WERI-Rb-1 (cell line): ENCODE measurements around the gene PHTF2.

Experiments
- DNase-seq: peaks from one replicate; pipeline ENCODE4 v3.0.0-alpha.2; 2020
- H3K27ac ChIP-seq: fragments of 250-450 bp; sonication (Bioruptor Pico); 2 replicates; pipeline ENCODE4 v1.5.1; 2020; ENCODE audit warnings: mild to moderate bottlenecking, moderate library complexity
- H3K27me3 ChIP-seq: fragments of 250-450 bp; sonication (Bioruptor Pico); 2 replicates; pipeline ENCODE4 v1.5.1; 2021; ENCODE audit warnings: mild to moderate bottlenecking, low read depth, moderate library complexity; ENCODE audit not compliant: insufficient read depth, severe bottlenecking
- H3K36me3 ChIP-seq: fragments of 250-450 bp; sonication (Bioruptor Pico); 2 replicates; pipeline ENCODE4 v1.5.1; 2020; ENCODE audit warnings: mild to moderate bottlenecking, moderate library complexity
- H3K4me3 ChIP-seq: 2 replicates; pipeline ENCODE4 v1.5.1; 2011; ENCODE audit warnings: low read depth, mild to moderate bottlenecking, control low read depth, low read length
- H3K9me3 ChIP-seq: fragments of 250-450 bp; sonication (Bioruptor Pico); 2 replicates; pipeline ENCODE4 v1.5.1; 2021; ENCODE audit warnings: mild to moderate bottlenecking, moderate library complexity; ENCODE audit not compliant: severe bottlenecking
- CTCF ChIP-seq: IDR thresholded peaks from 2 replicates; pipeline ENCODE4 v1.5.1; 2011; ENCODE audit warnings: low read depth, mild to moderate bottlenecking, control low read depth, inconsistent platforms, low read length

PHTF2 gene

GRCh38 chr7:77760809-77761453 is 37.6 kb upstream of the PHTF2 start:
- no peak overlapping the region for H3K27ac ChIP-seq
- H3K36me3 ChIP-seq = peaks cover 7% of the 10 kb centered on the region; the same call in 1 of the 2 replicates
- no peaks in the 10 kb centered on the region for H3K9me3 ChIP-seq
- TF ChIP-seq CTCF = no peak
- no peaks in the 10 kb centered on the region for H3K27me3 ChIP-seq
- H3K4me3 ChIP-seq = no peak overlapping the region
- no peak for DNase-seq

- H3K27ac ChIP-seq = no peak overlapping the region
- DNase-seq = no peak
- H3K27me3 ChIP-seq = no peaks in the 10 kb centered on the region
- H3K4me3 ChIP-seq = no peak overlapping the region
- TF ChIP-seq CTCF = no peak
- peaks cover 27% of the 10 kb centered on the region for H3K36me3 ChIP-seq
- no peaks in the 10 kb centered on the region for H3K9me3 ChIP-seq
Observed at GRCh38 chr7:77765481-77765880, 33.1 kb upstream of the PHTF2 start.

GRCh38 chr7:77765906-77766800 is 32.4 kb upstream of the PHTF2 start:
- H3K36me3 ChIP-seq = peaks cover 33% of the 10 kb centered on the region
- no peak for TF ChIP-seq CTCF
- no peak overlapping the region for H3K4me3 ChIP-seq
- DNase-seq = no peak
- no peak overlapping the region for H3K27ac ChIP-seq
- no peaks in the 10 kb centered on the region for H3K9me3 ChIP-seq
- H3K27me3 ChIP-seq = no peaks in the 10 kb centered on the region

- Histone ChIP-seq H3K9me3 (no peaks in the 10 kb centered on the region), H3K36me3 (peaks cover 33% of the 10 kb centered on the region), H3K27ac (no peak overlapping the region), H3K27me3 (no peaks in the 10 kb centered on the region), H3K4me3 (no peak overlapping the region)
- no peak for DNase-seq
- no peak for TF ChIP-seq CTCF
Observed at GRCh38 chr7:77766801-77767605, 31.6 kb upstream of the PHTF2 start.

GRCh38 chr7:77770316-77770715 is 28.3 kb upstream of the PHTF2 start:
- H3K4me3 ChIP-seq = no peak overlapping the region
- TF ChIP-seq CTCF = no peak
- DNase-seq = no peak
- no peak overlapping the region for H3K27ac ChIP-seq
- H3K9me3 ChIP-seq = no peaks in the 10 kb centered on the region
- H3K36me3 ChIP-seq = peaks cover 54% of the 10 kb centered on the region
- no peaks in the 10 kb centered on the region for H3K27me3 ChIP-seq
